HepG2 (cell line): ENCODE data around the gene ASL. TPM values are rescaled to one million over a fixed set of nuclear protein-coding genes. Genes with fewer than 3 reads are reported as not detected.
"Not testable (repeated sequence)": the region's sequence is repeated elsewhere in the genome, so short reads cannot be mapped to it uniquely, and the experiment has no call there.

Source experiments
- ATAC-seq: fragments of 200-7000 bp; cut with Tn5 transposase; 3 replicates; pipeline ENCODE4 v1.9.1; 2020; ENCODE audit warnings: mild to moderate bottlenecking, moderate library complexity
- BruUV-seq: library from RNA; stranded (reverse); fragments of 400-500 nt; replicated peaks from 2 replicates; lab custom pipeline; 2021; lab: Mats Ljungman, UMichigan
- CTCF ChIA-PET: fragments of 300-600 bp; formaldehyde crosslinking; extraction: SDS; loops from one replicate; lab custom pipeline; 2021; ENCODE audit warnings: low total read pairs, inconsistent platforms, low intra/inter-chr PET ratio; lab: Yijun Ruan, JAX
- POLR2A ChIA-PET: fragments of 350-600 bp; sonication (Branson Sonifier 250); formaldehyde crosslinking; loops from one replicate; lab custom pipeline; 2020; ENCODE audit warnings: antibody characterized with exemption, inconsistent platforms; lab: Yijun Ruan, JAX
- DNase-seq: peaks from one replicate; pipeline ENCODE4 v3.0.0-alpha.2; 2015; ENCODE audit warnings: low spot score
- FAIRE-seq: peaks from 3 replicates; lab custom pipeline; 2011; peaks lifted over from hg19 to GRCh38; lab: Jason Lieb, UNC
- H2AFZ ChIP-seq: one replicate; pipeline ENCODE4 v1.6.1; 2011; ENCODE audit warnings: low read length, inconsistent platforms
- H3K27ac ChIP-seq: fragments of 300-600 bp; 3 replicates; pipeline ENCODE4 v1.8.0; 2011; ENCODE audit warnings: mixed run types, mild to moderate bottlenecking, mixed read lengths, low read length, inconsistent platforms; ENCODE audit not compliant: insufficient read depth; ENCODE audit errors: extremely low read length
- H3K27me3 ChIP-seq, 2 experiments: fragments of 200-600 bp in 1 of 2; 2 replicates in 1 of 2; 3 replicates in 1 of 2; pipeline versions ENCODE4 v1.6.0 to v1.8.0; 2011; ENCODE audit warnings: low read length in 2 of 2, mild to moderate bottlenecking in 2 of 2, moderate library complexity in 2 of 2, inconsistent platforms in 1 of 2; ENCODE audit not compliant: insufficient read depth in 2 of 2, control insufficient read depth in 1 of 2
- H3K36me3 ChIP-seq, 2 experiments: fragments of 200-600 bp in 1 of 2; replicated peaks in 1 of 2; 2 replicates in 1 of 2; 3 replicates in 1 of 2; pipeline versions ENCODE4 v1.5.1 to v1.8.0; 2011; ENCODE audit warnings: low read length in 2 of 2, inconsistent platforms in 1 of 2; ENCODE audit not compliant: insufficient read depth in 2 of 2, control insufficient read depth in 1 of 2
- H3K4me1 ChIP-seq: 2 replicates; pipeline ENCODE4 v1.5.1; 2012; ENCODE audit warnings: low read length, inconsistent platforms; ENCODE audit not compliant: insufficient read depth
- H3K4me2 ChIP-seq: 2 replicates; pipeline ENCODE4 v1.6.0; 2011; ENCODE audit warnings: low read depth, low read length, inconsistent platforms
- H3K4me3 ChIP-seq, 3 experiments: fragments of 200-600 bp in 1 of 3; sonication (generic), shearing (Covaris generic) in 1 of 3; replicated peaks in 1 of 3; 2 replicates each; pipeline ENCODE4 v1.5.1; 2011 to 2016; ENCODE audit warnings: low read length in 3 of 3, inconsistent platforms in 2 of 3, low read depth in 2 of 3, mild to moderate bottlenecking in 2 of 3, control low read depth in 1 of 3, mixed read lengths in 1 of 3; ENCODE audit not compliant: insufficient read depth in 1 of 3
- H3K79me2 ChIP-seq: one replicate; pipeline ENCODE4 v1.6.1; 2011; ENCODE audit warnings: low read length, inconsistent platforms; ENCODE audit not compliant: insufficient read depth
- H3K9ac ChIP-seq: 2 replicates; pipeline ENCODE4 v1.6.0; 2011; ENCODE audit warnings: mild to moderate bottlenecking, low read depth, low read length, inconsistent platforms; ENCODE audit not compliant: insufficient read depth
- H3K9me3 ChIP-seq: 2 replicates; pipeline ENCODE4 v1.5.1; 2012; ENCODE audit warnings: mild to moderate bottlenecking, low read length
- H4K20me1 ChIP-seq: 2 replicates; pipeline ENCODE4 v1.6.0; 2011; ENCODE audit warnings: inconsistent platforms, mild to moderate bottlenecking, low read length, moderate library complexity; ENCODE audit not compliant: insufficient read depth
- FOSL2 ChIP-seq: sonication (generic); formaldehyde crosslinking; IDR thresholded peaks from 2 replicates; pipeline ENCODE4 v1.4.0; 2020; ENCODE audit warnings: missing genetic modification reagents
- JDP2 ChIP-seq: sonication (generic); formaldehyde crosslinking; IDR thresholded peaks from 2 replicates; pipeline ENCODE4 v1.8.1; 2022; ENCODE audit warnings: missing genetic modification reagents, borderline replicate concordance
- MTA1 ChIP-seq: sonication (generic); formaldehyde crosslinking; IDR thresholded peaks from 2 replicates; pipeline ENCODE4 v1.4.0; 2020; ENCODE audit warnings: missing genetic modification reagents, mild to moderate bottlenecking, borderline replicate concordance
- STAG1 ChIP-seq: sonication (generic); formaldehyde crosslinking; IDR thresholded peaks from 2 replicates; pipeline ENCODE4 v1.4.0; 2020; ENCODE audit warnings: missing genetic modification reagents
- WGBS: methylation state at CpG from one replicate; pipeline ENCODE4 v1.1.6; 2017; ENCODE audit warnings: low lambda C conversion rate; 5-methylcytosine and 5-hydroxymethylcytosine counted together
- in situ Hi-C: cut with HindIII; loops from 2 replicates; pipeline ENCODE4 v1.10.0; 2017; ENCODE audit warnings: low pct_unique_long_range_greater_than_20kb; ENCODE audit not compliant: extremely low pct_ligation_motif_present
- intact Hi-C: fragments of 100-400 bp; cut with micrococcal nuclease; formaldehyde crosslinking; loops from one replicate; pipeline ENCODE4 v1.10.0; 2022; ENCODE audit not compliant: unreplicated experiment
- polyA plus RNA-seq, 8 experiments: library from polyadenylated mRNA; depleted of rRNA in 3 of 8; stranded (reverse) in 7 of 8; unstranded in 1 of 8; fragments of >200 nt; fragmentation: Illumina TruSeq in 4 of 8; extraction: Trizol in 4 of 8; gene quantifications; 2 replicates each; pipeline versions ENCODE4 v1.2.1 to v1.2.3, GENCODE V29; 2011 to 2016; ENCODE audit warnings: low read depth in 4 of 8, missing spikeins in 1 of 8, mixed read lengths in 1 of 8; ENCODE audit not compliant: insufficient read depth in 1 of 8
- total RNA-seq, 5 experiments: library from RNA; depleted of rRNA; stranded (reverse); fragments of >200 nt; fragmentation: Illumina TruSeq; extraction: Trizol; gene quantifications; 2 replicates each; pipeline ENCODE4 v1.2.3, GENCODE V29; 2016; ENCODE audit warnings: low read depth in 1 of 5
- TF ChIP-seq, protein P1 (sequence below): sonication (generic); formaldehyde crosslinking; IDR thresholded peaks from 2 replicates; pipeline ENCODE4 v1.8.0; 2022; ENCODE audit warnings: mild to moderate bottlenecking, missing genetic modification reagents, borderline replicate concordance
- TF ChIP-seq, protein P2 (sequence below): sonication (generic); formaldehyde crosslinking; IDR thresholded peaks from 2 replicates; pipeline ENCODE4 v1.5.0; 2020; ENCODE audit warnings: mild to moderate bottlenecking, missing genetic modification reagents, moderate library complexity

Gene ASL
- total and polyA plus RNA-seq, 2 of the 13 experiments (the other 11 are each of a cell fraction or from before 2014, with no cell fraction given): 71.4 to 96.5 TPM

- no peak for ATAC-seq
- Histone ChIP-seq H2AFZ (no peak overlapping the region), H3K4me1 (peaks cover 33% of the 10 kb centered on the region), H3K27ac (no peak overlapping the region), H3K9ac (no peak overlapping the region), H3K36me3 (no peaks in the 10 kb centered on the region), H4K20me1 (no peaks in the 10 kb centered on the region), H3K4me2 (no peak overlapping the region), H3K27me3 (no peaks in the 10 kb centered on the region; a peak in 1 of 5 replicates), H3K9me3 (no peaks in the 10 kb centered on the region), H3K4me3 (no peak overlapping the region), H3K79me2 (no peaks in the 10 kb centered on the region)
- POLR2A ChIA-PET: no interaction called here
- in situ Hi-C loops (no loop called here), intact Hi-C loops (no loop called here)
- no TSS peak for BruUV-seq
- DNase-seq: no peak
- CTCF ChIA-PET: no interaction called here
- FAIRE-seq: no peak
- TF ChIP-seq JDP2 (CRISPR knock-in tag) (no peak), MTA1 (CRISPR knock-in tag) (no peak), FOSL2 (peak; percentile 26; the same call in 1 of the 2 replicates)
- 23% methylated on average over 7 of the region's 8 CpGs for WGBS
Observed at GRCh38 chr7:66047426-66047825, 28.2 kb upstream of the ASL start.

GRCh38 chr7:66049886-66050285, 25.7 kb upstream of the ASL start:
- H4K20me1 ChIP-seq, FAIRE-seq, H3K27ac ChIP-seq, H3K36me3 ChIP-seq, H3K9ac ChIP-seq, H3K4me3 ChIP-seq, H3K79me2 ChIP-seq, BruUV-seq, intact Hi-C loops: not testable (repeated sequence)
- WGBS: 4% methylated on average over 4 of the region's 4 CpGs
- peaks cover 36% of the 10 kb centered on the region for H3K4me1 ChIP-seq
- CTCF ChIA-PET: interaction anchor here (1.0 kb wide), 1 partner anchor 26 kb away, joined by 3 read pairs; the partner anchor contains the start of gene ASL
- TF ChIP-seq STAG1: peak; percentile 32
- TF ChIP-seq, protein P1, sequence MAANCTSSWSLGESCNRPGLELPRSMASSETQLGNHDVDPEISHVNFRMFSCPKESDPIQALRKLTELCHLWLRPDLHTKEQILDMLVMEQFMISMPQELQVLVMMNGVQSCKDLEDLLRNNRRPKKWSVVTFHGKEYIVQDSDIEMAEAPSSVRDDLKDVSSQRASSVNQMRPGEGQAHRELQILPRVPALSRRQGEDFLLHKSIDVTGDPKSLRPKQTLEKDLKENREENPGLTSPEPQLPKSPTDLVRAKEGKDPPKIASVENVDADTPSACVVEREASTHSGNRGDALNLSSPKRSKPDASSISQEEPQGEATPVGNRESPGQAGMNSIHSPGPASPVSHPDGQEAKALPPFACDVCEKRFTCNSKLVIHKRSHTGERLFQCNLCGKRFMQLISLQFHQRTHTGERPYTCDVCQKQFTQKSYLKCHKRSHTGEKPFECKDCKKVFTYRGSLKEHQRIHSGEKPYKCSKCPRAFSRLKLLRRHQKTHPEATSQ: 0 out of 2 replicates have a peak, but pooled peaks have one; percentile 9
- TF ChIP-seq, protein P2, sequence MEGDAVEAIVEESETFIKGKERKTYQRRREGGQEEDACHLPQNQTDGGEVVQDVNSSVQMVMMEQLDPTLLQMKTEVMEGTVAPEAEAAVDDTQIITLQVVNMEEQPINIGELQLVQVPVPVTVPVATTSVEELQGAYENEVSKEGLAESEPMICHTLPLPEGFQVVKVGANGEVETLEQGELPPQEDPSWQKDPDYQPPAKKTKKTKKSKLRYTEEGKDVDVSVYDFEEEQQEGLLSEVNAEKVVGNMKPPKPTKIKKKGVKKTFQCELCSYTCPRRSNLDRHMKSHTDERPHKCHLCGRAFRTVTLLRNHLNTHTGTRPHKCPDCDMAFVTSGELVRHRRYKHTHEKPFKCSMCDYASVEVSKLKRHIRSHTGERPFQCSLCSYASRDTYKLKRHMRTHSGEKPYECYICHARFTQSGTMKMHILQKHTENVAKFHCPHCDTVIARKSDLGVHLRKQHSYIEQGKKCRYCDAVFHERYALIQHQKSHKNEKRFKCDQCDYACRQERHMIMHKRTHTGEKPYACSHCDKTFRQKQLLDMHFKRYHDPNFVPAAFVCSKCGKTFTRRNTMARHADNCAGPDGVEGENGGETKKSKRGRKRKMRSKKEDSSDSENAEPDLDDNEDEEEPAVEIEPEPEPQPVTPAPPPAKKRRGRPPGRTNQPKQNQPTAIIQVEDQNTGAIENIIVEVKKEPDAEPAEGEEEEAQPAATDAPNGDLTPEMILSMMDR (CRISPR knock-in tag): peak; percentile 38
- TF ChIP-seq, all 625 proteins: peak for 3; not testable (repeated sequence) for 622
- H3K27me3 ChIP-seq, in situ Hi-C loops, H3K9me3 ChIP-seq, H2AFZ ChIP-seq: not testable (repeated sequence)
- POLR2A ChIA-PET: interaction anchor here (1.0 kb wide), 1 partner anchor 26 kb away, joined by 3 read pairs; the partner anchor contains the start of gene ASL
- peak; percentile 43 for ATAC-seq
- DNase-seq: peak; percentile 22
- peak overlapping the region; percentile 67 for H3K4me2 ChIP-seq
